Bronchial epithelial cell (primary cell): ENCODE measurements around the gene MT3. TPM values are rescaled to one million over a fixed set of nuclear protein-coding genes. Genes with fewer than 3 reads are reported as not detected.

Source experiments
- DNase-seq: peaks from one replicate; pipeline ENCODE4 v3.0.0-alpha.2; 2010; ENCODE audit warnings: low read depth
- FAIRE-seq: peaks from 2 replicates; lab custom pipeline; 2011; peaks lifted over from hg19 to GRCh38; lab: Jason Lieb, UNC
- H3K27me3 ChIP-seq: 2 replicates; pipeline ENCODE4 v1.5.1; 2011; ENCODE audit warnings: low read length; ENCODE audit not compliant: control insufficient read depth, insufficient read depth
- H3K36me3 ChIP-seq: 2 replicates; pipeline ENCODE4 v1.5.1; 2011; ENCODE audit warnings: low read length; ENCODE audit not compliant: control insufficient read depth, insufficient read depth
- H3K4me3 ChIP-seq: 2 replicates; pipeline ENCODE4 v1.5.1; 2011; ENCODE audit warnings: mild to moderate bottlenecking, low read depth, low read length, control low read depth
- CTCF ChIP-seq: IDR thresholded peaks from 2 replicates; pipeline ENCODE4 v1.5.1; 2011; ENCODE audit warnings: mild to moderate bottlenecking, moderate library complexity, low read length, control low read depth, inconsistent platforms; ENCODE audit not compliant: insufficient read depth, severe bottlenecking
- total RNA-seq: library from RNA; depleted of rRNA; stranded (reverse); fragments of >200 nt; gene quantifications from 2 replicates; pipeline ENCODE4 v1.2.1, GENCODE V29; 2014

Gene MT3
- total RNA-seq, 1 donor from 2014 or later, result not detected

DNA sequence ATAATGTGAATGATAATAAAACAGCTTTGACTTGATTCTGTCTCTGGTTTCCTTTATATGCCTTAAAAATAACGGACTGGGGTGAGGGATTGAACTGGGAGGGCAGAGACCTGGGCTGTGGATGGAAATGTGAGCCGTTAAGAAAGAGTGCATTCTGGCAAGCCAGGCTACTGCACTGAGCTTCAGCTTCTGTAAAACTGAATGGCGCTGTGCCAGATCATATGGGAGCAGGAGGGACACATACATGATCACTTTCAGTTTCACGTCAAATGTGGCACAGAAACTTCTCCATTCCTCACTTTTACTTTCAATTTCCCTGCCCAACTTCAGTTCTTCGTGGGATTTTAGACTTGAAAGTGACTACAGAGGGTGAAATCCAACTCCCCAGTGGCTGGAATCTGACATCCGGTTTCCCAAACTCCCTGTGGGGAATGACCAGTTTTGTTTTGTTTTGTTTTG lies 20.2 kb downstream of the MT3 start:
- H3K36me3 ChIP-seq, result no peaks in the 10 kb centered on the region
- no peak for TF ChIP-seq CTCF
- no peaks in the 10 kb centered on the region for H3K27me3 ChIP-seq
- H3K4me3 ChIP-seq, result peak overlapping the region; percentile 50
- DNase-seq, result peak; percentile 89
- FAIRE-seq, result no peak

GRCh38 chr16:56610017-56610608 lies 20.8 kb downstream of the MT3 start:
- no peak for TF ChIP-seq CTCF
- peak; percentile 97 for DNase-seq
- no peak for FAIRE-seq
- no peaks in the 10 kb centered on the region for H3K27me3 ChIP-seq
- H3K36me3 ChIP-seq, result no peaks in the 10 kb centered on the region
- H3K4me3 ChIP-seq, result no peak overlapping the region

DNA sequence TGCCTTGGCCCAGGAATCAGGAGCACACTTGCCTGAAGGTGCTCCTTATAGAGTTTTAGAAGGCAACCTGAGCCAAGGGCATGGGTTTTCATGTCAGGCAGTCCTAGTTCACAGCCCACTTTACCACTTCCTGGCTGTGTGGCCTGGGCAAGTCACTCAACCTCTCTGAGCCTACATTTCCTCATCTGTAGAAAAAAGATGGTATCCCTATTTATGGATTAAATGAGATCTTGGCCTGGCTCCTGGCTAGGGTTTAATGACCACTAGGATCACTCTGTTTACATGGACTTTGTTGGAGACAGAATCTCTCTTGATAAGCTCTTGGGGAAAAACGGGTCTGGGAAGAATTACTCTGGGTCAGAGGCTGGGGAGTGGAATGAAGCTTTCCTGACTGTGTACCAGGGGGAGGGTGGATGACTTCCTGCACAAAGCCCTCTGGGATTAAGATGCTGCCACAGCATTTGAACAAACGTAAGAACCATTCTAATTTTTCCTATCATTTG lies 21.3 kb downstream of the MT3 start:
- no peak for FAIRE-seq

DNA sequence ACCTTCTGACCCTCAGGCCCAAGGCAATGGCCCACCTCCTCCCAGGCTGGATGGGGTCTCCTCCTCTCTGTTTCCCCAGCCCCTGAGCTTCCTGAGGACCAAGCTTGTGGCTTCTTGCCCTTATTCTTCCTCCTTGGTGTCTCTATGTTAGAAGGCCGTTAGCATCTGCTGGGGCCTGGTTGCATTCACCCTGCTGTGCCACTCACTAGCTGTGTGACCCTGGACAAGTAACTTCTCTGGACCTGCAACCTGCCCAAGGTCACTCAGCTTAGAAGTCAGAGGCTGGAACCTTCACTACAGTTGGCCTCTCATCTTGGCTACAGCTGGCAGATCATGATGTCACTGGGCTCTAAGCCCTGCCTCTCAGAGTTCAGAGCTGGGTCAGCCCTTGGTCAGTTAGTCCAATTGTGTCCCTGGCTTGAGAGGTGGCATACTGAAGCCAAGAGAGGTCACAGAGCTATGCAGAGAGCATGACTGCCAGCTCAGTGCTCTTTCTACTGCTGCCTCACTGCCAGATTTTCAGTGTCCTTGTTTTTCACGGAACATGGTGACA lies 22.0 kb downstream of the MT3 start:
- TF ChIP-seq CTCF, result no peak
- H3K4me3 ChIP-seq, result no peak overlapping the region
- DNase-seq (no peak), FAIRE-seq (no peak)
- H3K36me3 ChIP-seq, result no peaks in the 10 kb centered on the region
- no peaks in the 10 kb centered on the region for H3K27me3 ChIP-seq

More for the DNA sequence above, 21.3 kb downstream of the MT3 start:
- peak; percentile 7 for DNase-seq
- Histone ChIP-seq H3K36me3 (no peaks in the 10 kb centered on the region), H3K27me3 (no peaks in the 10 kb centered on the region), H3K4me3 (no peak overlapping the region)
- TF ChIP-seq CTCF, result no peak

DNA sequence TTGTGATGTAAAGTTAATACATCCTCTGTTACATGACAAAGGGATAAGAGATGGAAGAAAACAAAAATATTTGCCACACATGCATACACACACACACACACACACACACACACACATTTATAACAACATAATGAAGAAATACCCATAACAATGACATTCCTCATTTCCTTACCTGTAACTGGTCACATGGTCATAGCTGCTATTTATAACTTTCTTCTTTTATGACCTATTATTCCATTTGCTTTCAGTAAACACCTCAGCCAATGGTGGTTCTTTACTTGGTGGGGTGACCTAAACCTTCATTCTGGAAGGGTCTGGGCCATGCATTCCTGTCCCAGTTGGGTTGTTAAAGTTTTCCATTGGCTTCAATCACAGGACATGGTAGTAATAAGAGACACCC lies 24.4 kb downstream of the MT3 start:
- Histone ChIP-seq H3K36me3 (no peaks in the 10 kb centered on the region), H3K4me3 (no peak overlapping the region), H3K27me3 (no peaks in the 10 kb centered on the region)
- FAIRE-seq (no peak), DNase-seq (peak; percentile 76)
- TF ChIP-seq CTCF, result no peak
